Measurements from ENCODE around the gene BUB1B.

GRCh38 chr15:40151499-40151898, 9.4 kb upstream of the BUB1B start:
- TF ChIP-seq FOSL2 (IDR thresholded peaks at IDR 0.05; ENCODE audit: borderline replicate concordance, low read depth) (no peak), POLR2AphosphoS5 (IDR thresholded peaks at IDR 0.05; ENCODE audit: low read depth, low read length) (no peak), SMC3 (IDR thresholded peaks at IDR 0.05; ENCODE audit: low read depth, low read length) (no peak), SIN3A (IDR thresholded peaks at IDR 0.05; ENCODE audit: borderline replicate concordance, low read depth, low read length) (no peak), GABPA (IDR thresholded peaks at IDR 0.05; ENCODE audit: low read depth) (no peak)
- TF ChIP-seq, protein P1, sequence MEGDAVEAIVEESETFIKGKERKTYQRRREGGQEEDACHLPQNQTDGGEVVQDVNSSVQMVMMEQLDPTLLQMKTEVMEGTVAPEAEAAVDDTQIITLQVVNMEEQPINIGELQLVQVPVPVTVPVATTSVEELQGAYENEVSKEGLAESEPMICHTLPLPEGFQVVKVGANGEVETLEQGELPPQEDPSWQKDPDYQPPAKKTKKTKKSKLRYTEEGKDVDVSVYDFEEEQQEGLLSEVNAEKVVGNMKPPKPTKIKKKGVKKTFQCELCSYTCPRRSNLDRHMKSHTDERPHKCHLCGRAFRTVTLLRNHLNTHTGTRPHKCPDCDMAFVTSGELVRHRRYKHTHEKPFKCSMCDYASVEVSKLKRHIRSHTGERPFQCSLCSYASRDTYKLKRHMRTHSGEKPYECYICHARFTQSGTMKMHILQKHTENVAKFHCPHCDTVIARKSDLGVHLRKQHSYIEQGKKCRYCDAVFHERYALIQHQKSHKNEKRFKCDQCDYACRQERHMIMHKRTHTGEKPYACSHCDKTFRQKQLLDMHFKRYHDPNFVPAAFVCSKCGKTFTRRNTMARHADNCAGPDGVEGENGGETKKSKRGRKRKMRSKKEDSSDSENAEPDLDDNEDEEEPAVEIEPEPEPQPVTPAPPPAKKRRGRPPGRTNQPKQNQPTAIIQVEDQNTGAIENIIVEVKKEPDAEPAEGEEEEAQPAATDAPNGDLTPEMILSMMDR (IDR thresholded peaks at IDR 0.05) = no peak
